HG03196 (cell line): ENCODE results near the gene ZNF8.
"Not testable (repeated sequence)": the region's sequence is repeated elsewhere in the genome, so short reads cannot be mapped to it uniquely, and the experiment has no call there.

Experiments
- ATAC-seq: cut with Tn5 transposase; IDR thresholded peaks from one replicate; pipeline ENCODE4 v1.9.1; 2021; ENCODE audit not compliant: unreplicated experiment

Gene ZNF8

DNA sequence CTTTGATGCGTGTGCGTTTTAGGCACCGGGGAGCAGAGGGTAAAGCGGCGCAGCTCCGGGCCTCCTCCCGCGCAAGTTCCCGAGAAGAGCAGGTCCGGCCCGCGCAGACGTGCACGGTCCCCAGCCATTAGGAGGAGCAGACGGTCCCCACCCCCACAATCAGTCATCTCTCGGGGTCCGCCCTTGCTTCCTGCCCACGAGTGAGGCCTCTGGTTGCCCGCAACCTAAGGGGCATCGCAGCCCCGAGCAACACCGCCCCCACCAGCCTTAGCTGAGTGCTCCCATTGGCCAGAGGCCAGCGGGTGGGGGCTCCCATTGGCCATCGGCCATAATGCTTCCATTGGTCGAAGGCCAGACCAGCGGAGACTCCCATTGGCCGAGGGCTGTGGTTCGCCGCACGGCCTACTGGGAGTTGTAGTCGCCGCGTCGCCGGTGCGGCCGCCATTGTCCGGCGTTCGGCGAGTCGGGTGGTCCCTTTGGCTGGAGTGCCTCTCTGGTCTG lies at the start of gene ZNF8:
ZNF8 (plus strand) TSS at position 415 of the 501 bp plus-strand sequence. CDS start 127 bp downstream, outside the sequence.
- peak; percentile 94 for ATAC-seq

DNA sequence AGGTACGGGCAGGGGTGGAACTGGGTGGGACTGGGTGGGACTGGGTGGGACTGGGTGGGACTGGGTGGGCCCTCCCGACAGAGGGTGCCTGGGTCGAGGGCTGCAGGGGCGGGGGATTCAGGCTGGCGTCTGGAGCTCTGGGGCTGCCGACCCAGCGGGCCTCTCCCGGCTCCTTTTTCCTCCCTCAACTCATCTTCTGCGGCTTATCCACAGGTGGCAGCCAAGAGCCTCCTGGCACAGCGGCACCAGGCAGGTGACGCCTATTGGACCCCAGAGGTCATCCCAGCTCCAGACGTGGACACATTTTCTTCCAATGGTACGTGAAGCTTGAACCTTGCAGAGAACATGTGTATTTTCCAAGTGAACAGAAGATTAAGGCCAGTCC lies 49.5 kb upstream of the ZNF8 start:
- no peak for ATAC-seq

GRCh38 chr19:58237324-58237723 lies 41.4 kb upstream of the ZNF8 start:
- ATAC-seq, result no peak

GRCh38 chr19:58243351-58243750 lies 35.4 kb upstream of the ZNF8 start:
- no peak for ATAC-seq

DNA sequence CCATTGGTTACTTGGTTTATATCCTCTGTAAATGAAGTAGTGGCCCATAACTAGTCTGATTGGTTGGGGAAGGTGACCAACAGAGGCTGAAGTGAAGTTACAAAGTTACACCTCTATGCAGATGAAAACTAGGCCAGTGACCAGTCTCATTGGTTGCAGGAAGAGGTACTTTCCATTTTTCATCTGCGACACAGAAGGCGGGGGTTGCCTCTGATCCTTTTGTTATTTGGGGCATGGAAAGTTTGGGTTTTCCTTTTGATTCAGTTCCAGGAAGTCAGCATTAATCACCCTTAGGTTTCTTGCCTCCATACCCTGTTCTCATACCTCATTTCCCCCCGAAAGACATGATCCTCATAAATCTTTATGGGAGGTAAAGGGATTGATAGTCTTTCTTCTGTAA lies 29.9 kb upstream of the ZNF8 start:
- no peak for ATAC-seq

- no peak for ATAC-seq
Measured at GRCh38 chr19:58252102-58252685, 26.6 kb upstream of the ZNF8 start.

GRCh38 chr19:58258259-58258658 lies 20.5 kb upstream of the ZNF8 start:
- ATAC-seq, result not testable (repeated sequence)

GRCh38 chr19:58261600-58261967 lies 17.2 kb upstream of the ZNF8 start:
- no peak for ATAC-seq

GRCh38 chr19:58261968-58262921 lies 16.5 kb upstream of the ZNF8 start:
- ATAC-seq, result no peak

- no peak for ATAC-seq
Measured at GRCh38 chr19:58262922-58263296, 15.8 kb upstream of the ZNF8 start.

- no peak for ATAC-seq
Measured at GRCh38 chr19:58265100-58265499, 13.7 kb upstream of the ZNF8 start.

DNA sequence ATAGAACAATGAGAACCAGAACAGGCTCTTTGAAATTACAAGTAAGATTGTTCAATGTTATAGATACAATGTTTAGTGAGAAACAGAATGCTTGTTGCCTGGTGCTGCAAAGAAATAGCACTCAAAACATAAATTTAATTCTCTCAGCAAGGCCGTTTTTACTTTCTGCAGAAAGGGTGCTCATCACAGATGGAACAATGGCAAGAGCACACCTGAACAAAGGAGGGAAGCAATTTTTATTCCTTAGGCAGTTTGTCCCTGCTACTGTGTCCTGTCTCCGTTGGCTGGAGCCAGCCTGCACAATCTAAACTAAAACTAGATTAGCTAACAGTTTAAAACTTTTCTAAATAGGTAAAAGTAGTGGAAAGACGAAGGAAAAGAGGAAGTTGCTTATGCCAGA lies 10.4 kb upstream of the ZNF8 start:
- ATAC-seq, result no peak

GRCh38 chr19:58274771-58275201 lies 4.0 kb upstream of the ZNF8 start:
- no peak for ATAC-seq

DNA sequence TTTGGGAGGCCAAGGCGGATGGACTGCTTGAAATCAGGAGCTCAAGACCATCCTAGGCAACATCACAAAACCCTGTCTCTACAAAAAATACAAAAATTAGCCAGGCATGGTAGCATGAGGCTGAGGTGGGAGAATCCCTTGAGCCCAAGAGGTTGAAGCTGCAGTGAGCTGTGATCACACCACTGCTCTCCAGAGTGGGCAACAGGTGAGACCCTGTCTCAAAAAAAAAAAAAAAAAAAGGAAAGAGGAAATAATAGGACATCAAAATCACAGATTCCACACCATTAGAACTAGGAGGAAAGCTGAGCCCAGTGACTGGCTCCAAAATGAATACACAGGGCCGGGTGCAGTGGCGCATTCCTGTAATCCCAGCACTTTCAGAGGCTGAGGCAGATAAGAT lies 3.2 kb upstream of the ZNF8 start:
- no peak for ATAC-seq

GRCh38 chr19:58277197-58277596 lies 1.6 kb upstream of the ZNF8 start:
- ATAC-seq, result no peak

DNA sequence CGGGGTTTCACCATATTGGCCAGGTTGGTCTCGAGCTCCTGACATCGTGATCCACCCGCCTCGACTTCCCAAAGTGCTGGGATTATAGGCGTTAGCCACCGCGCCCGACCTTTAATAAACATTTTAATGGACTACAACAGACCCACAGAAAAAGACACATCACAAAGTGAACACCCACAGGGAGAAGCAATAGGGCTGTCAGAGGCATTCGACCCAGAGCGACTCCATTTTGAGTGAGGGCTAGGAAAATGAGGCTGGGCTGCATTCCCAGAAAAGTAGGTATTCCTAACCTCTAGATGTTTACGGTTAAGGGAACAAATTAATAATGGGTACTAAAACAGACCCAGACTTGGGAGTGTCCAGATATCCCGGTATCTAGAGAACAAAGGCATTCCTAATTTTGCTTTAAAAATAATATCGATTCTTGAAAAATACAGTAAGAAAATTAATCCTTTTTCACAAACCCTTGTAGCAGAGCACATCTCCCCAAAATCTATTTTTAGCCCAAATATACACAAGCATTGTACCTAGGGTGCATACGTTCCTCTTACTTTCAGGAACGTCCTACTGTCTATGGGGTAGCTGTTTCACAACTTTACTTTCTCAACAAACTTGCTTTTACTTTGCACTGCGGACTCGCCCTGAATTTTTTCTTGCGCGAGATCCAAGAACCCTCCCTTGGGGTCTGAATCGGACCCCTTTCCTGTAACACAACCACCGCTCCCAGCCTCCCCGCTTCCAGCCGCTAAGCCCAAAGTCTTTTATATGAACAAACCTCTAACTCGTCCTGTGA lies 811 bp upstream of the ZNF8 start:
- no peak for ATAC-seq

GRCh38 chr19:58279042-58279924 lies 528 bp downstream of the ZNF8 start:
- peak; percentile 15 for ATAC-seq

DNA sequence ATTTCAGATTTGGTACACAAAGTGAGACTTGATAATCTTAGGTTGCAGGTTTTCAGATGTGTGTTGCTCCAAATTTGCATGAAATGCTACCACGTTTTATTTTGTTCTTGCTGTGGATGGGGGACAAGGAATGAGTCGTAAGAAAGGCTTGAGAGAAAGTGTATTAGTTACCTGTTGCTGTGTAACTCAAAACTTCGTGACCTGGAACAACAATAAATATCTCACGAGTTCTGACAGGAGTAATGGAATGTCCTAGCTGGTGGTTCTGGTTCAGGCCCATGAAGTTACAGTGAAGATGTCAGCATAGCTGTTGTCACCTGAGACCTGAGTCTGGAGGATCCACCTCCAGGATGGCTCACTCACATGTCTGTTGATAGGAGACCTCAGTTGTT lies 1.2 kb downstream of the ZNF8 start:
- no peak for ATAC-seq

- no peak for ATAC-seq
Measured at GRCh38 chr19:58284199-58284598, 5.4 kb downstream of the ZNF8 start.

GRCh38 chr19:58291943-58292342 lies 13.2 kb downstream of the ZNF8 start:
- no peak for ATAC-seq
